NB4 (cell line): ENCODE results near the gene PCDHGB7.

Source experiments
- DNase-seq: peaks from one replicate; pipeline ENCODE4 v3.0.0; 2010; ENCODE audit warnings: low read depth
- H3K4me3 ChIP-seq: one replicate; pipeline ENCODE4 v1.5.1; 2011; ENCODE audit warnings: mild to moderate bottlenecking, low read depth, low read length, moderate library complexity
- CTCF ChIP-seq: IDR thresholded peaks from one replicate; pipeline ENCODE4 v1.5.1; 2012; ENCODE audit warnings: low read depth, low read length
- MYC ChIP-seq: IDR thresholded peaks from 2 replicates; pipeline ENCODE4 v1.6.1; 2011; ENCODE audit warnings: low read depth, low read length
- POLR2A ChIP-seq: IDR thresholded peaks from 2 replicates; pipeline ENCODE4 v1.6.1; 2011; ENCODE audit warnings: mild to moderate bottlenecking; ENCODE audit not compliant: insufficient read length; ENCODE audit errors: extremely low read depth
- TF ChIP-seq, protein P1 (sequence below): IDR thresholded peaks from 2 replicates; pipeline ENCODE4 v1.6.1; 2011; ENCODE audit warnings: low read depth, low read length

Gene PCDHGB7

GRCh38 chr5:141417494-141418172, at the start of gene PCDHGB7:
PCDHGB7 (plus strand) TSS chr5:141417677; CDS start chr5:141417860, 183 bp downstream.
- DNase-seq: peak; percentile 81
- H3K4me3 ChIP-seq: peak within 1 kb of the TSS; percentile 11
- TF ChIP-seq CTCF: peak; percentile 82

DNA sequence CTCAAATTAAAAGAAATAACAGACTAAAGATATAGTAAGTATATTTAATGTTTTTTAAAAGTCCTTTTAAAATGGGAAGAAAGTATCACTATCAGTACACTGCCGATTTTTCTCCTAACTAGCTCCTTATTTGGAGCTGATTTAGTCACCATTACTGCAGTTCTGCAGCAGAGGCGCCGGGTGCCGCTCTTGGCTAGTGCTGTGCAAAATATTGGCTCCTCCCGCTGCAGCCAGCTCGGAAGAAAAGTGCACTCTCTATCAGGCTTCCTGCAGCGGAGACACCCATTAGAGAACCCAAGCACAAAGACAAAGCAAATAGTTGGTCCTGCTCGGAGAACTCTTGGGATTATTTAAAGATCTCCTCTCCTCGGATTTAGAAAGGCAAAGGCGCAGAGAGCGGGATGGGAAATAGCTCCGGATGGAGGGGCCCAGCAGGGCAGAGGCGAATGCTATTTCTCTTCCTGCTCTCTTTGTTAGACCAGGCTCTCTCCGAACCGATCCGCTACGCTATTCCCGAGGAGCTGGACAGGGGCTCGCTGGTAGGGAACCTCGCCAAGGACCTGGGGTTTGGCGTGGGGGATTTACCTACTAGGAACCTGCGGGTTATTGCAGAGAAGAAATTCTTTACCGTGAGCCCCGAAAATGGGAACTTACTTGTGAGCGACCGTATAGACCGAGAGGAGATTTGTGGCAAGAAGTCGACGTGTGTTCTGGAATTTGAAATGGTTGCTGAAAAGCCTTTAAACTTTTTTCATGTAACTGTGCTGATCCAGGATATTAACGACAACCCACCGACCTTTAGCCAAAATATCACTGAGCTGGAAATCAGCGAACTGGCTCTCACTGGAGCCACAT, 47.3 kb upstream of the PCDHGB7 start, which contains the start of gene PCDHGB3:
Gene PCDHGB3 (plus strand): TSS at position 249 of the 855 bp plus-strand sequence. CDS start 153 bp downstream, at position 402.
- H3K4me3 ChIP-seq: peak within 1 kb of the TSS; percentile 50
- TF ChIP-seq, protein P1, sequence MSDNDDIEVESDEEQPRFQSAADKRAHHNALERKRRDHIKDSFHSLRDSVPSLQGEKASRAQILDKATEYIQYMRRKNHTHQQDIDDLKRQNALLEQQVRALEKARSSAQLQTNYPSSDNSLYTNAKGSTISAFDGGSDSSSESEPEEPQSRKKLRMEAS: no peak
- peak; percentile 57 for TF ChIP-seq CTCF
- DNase-seq: peak; percentile 77

GRCh38 chr5:141371572-141372475, 45.7 kb upstream of the PCDHGB7 start:
- TF ChIP-seq, protein P1: no peak
- no peak for TF ChIP-seq MYC
- no peak for TF ChIP-seq CTCF
- no peak for TF ChIP-seq POLR2A
- DNase-seq: no peak
- no peak overlapping the region for H3K4me3 ChIP-seq

DNA sequence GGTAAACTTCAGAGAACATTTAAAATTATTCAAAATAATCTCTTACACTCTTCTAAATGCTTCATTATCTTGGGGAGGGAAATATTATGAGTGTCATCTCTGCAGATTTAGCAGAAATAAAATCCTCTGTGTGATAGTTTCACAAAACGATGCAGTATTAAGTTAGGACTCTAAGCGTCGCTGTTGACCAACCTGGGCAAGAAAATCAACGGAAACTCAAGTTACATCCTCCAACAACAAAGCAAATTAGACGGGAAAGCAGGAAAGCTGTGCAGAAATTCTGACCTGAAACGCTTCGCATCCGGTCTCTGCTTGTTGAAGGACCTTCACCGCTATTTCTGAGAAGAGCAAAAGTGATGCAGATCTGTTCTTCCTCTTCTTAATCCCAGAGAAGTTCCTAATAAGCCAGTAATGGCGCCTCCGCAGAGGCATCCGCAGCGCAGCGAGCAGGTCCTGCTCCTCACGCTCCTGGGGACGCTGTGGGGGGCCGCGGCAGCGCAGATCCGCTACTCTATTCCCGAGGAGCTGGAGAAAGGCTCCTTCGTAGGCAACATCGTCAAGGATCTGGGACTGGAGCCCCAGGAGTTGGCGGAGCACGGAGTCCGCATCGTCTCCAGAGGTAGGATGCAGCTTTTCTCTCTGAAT, 43.7 kb upstream of the PCDHGB7 start, which contains the start of gene PCDHGA6:
Gene PCDHGA6 (plus strand): TSS at position 219 of the 645 bp plus-strand sequence. CDS start 193 bp downstream, at position 412.
- TF ChIP-seq MYC (no peak), POLR2A (no peak), CTCF (peak; percentile 15)
- TF ChIP-seq, protein P1: no peak
- DNase-seq: peak; percentile 16
- H3K4me3 ChIP-seq: no peak within 1 kb of the TSS

- H3K4me3 ChIP-seq: no peak overlapping the region
- TF ChIP-seq, protein P1: no peak
- no peak for TF ChIP-seq MYC
- no peak for TF ChIP-seq CTCF
- TF ChIP-seq POLR2A: no peak
- DNase-seq: no peak
Observed at GRCh38 chr5:141374627-141375026, 42.9 kb upstream of the PCDHGB7 start.
